Fibroblast of the aortic adventitia (primary cell): ENCODE measurements around the gene C17orf58. TPM values are rescaled to one million over a fixed set of nuclear protein-coding genes. Genes with fewer than 3 reads are reported as not detected.
"Not testable (repeated sequence)": the region's sequence is repeated elsewhere in the genome, so short reads cannot be mapped to it uniquely, and the experiment has no call there.

Experiments used
- DNase-seq: peaks from one replicate; pipeline ENCODE4 v3.0.0-alpha.2; 2010; ENCODE audit warnings: low read depth
- H3K4me3 ChIP-seq: 2 replicates; pipeline ENCODE4 v1.5.1; 2011; ENCODE audit warnings: low read depth, mild to moderate bottlenecking, control low read depth, low read length, moderate library complexity
- CTCF ChIP-seq: IDR thresholded peaks from 2 replicates; pipeline ENCODE4 v1.5.1; 2011; ENCODE audit warnings: mild to moderate bottlenecking, low read length, control low read depth, inconsistent platforms; ENCODE audit not compliant: insufficient read depth
- total RNA-seq: library from RNA; depleted of rRNA; stranded (reverse); fragments of >200 nt; gene quantifications from 2 replicates; pipeline ENCODE4 v1.2.3, GENCODE V29; 2012; ENCODE audit warnings: low replicate concordance

Gene C17orf58
- total RNA-seq, 1 donor: 11.7 TPM

- DNase-seq: peak; percentile 4
- TF ChIP-seq CTCF: no peak
- H3K4me3 ChIP-seq: peak overlapping the region; percentile 78
Measured at GRCh38 chr17:67992548-67993152, 3.6 kb downstream of the C17orf58 start.

- H3K4me3 ChIP-seq: no peak overlapping the region
- DNase-seq: no peak
- TF ChIP-seq CTCF: no peak
Measured at GRCh38 chr17:67990909-67991308, 5.4 kb downstream of the C17orf58 start.

- no peak for TF ChIP-seq CTCF
- H3K4me3 ChIP-seq: no peak overlapping the region
- DNase-seq: no peak
Measured at GRCh38 chr17:67983383-67983688, 12.9 kb downstream of the C17orf58 start.

GRCh38 chr17:67982686-67983382 lies 13.4 kb downstream of the C17orf58 start:
- H3K4me3 ChIP-seq: no peak overlapping the region
- TF ChIP-seq CTCF: no peak
- no peak for DNase-seq

- TF ChIP-seq CTCF: no peak
- no peak for DNase-seq
Measured at GRCh38 chr17:67982034-67982640, 14.1 kb downstream of the C17orf58 start.

GRCh38 chr17:67980883-67981282 lies 15.4 kb downstream of the C17orf58 start:
- DNase-seq, H3K4me3 ChIP-seq: not testable (repeated sequence)

More at GRCh38 chr17:67982034-67982640, 14.1 kb downstream of the C17orf58 start:
- no peak overlapping the region for H3K4me3 ChIP-seq

GRCh38 chr17:67980456-67980855 lies 15.8 kb downstream of the C17orf58 start:
- H3K4me3 ChIP-seq: no peak overlapping the region
- DNase-seq: no peak
- TF ChIP-seq CTCF: no peak

GRCh38 chr17:67976306-67976705 lies 20.0 kb downstream of the C17orf58 start:
- DNase-seq, H3K4me3 ChIP-seq: not testable (repeated sequence)
